DOHH2 (cell line): ENCODE measurements around the gene SF1.

Experiments
- CTCF ChIP-seq: fragments of 200-600 bp; sonication (generic); IDR thresholded peaks from one replicate; pipeline ENCODE4 v1.5.1; 2014; ENCODE audit warnings: antibody characterized with exemption, mild to moderate bottlenecking, low read depth, low read length; ENCODE audit not compliant: poor library complexity, severe bottlenecking
- EZH2phosphoT487 ChIP-seq: fragments of 200-600 bp; sonication (generic); IDR thresholded peaks from 2 replicates; pipeline ENCODE4 v1.6.1; 2017; ENCODE audit warnings: borderline replicate concordance, mild to moderate bottlenecking, antibody characterized with exemption, low read length, moderate library complexity, mixed read lengths

GRCh38 chr11:64718084-64718779, 60.1 kb downstream of the SF1 start:
- TF ChIP-seq CTCF (no peak), EZH2phosphoT487 (no peak)
